Measurements from ENCODE around the gene CIC. TPM values are rescaled to one million over a fixed set of nuclear protein-coding genes. Genes with fewer than 3 reads are reported as not detected.

CIC gene
- total and polyA plus RNA-seq, 9 of the 15 experiments (the other 6 are each of a cell fraction or from before 2014, with no cell fraction given) = 0.07 to 44.7 (median 8.6) TPM

DNA sequence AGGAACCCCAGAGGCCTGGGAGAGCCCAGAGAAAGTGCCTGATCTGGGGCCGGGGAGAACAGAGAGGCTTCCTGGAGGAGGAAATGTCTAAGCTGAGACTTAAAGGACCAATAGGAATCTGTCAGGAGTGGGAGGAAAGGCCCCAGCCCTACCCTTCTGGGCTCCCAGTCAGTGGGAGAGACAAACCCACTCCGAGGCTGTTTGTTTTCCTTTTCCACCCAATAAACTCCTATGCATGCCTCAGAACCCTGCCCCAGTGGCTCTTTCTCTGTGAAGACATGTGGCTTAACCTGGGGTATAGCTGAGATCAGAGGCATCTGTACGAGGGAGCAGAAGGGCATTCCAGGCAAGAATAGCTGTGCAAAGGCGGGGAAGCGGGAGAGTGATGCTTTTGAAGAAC is 58.3 kb downstream of the CIC start:
- no peaks in the 10 kb centered on the region for H3K9me1 ChIP-seq (ENCODE audit: control insufficient read depth, insufficient read depth, low read length)
- ChIA-PET POLR2A (interaction anchor here (0.6 to 1.5 kb wide), 2 partner anchors 25 to 26 kb away, joined by 3 read pairs; partner anchors contain the start of genes PAFAH1B3 and PRR19), CTCF (ENCODE audit: low intra/inter-chr PET ratio) (no interaction called here)
- H3K27me3 ChIP-seq (ENCODE audit: control insufficient read depth in 2 of 2, insufficient read depth in 2 of 2, low read length in 2 of 2) = no peaks in the 10 kb centered on the region
- no peaks in the 10 kb centered on the region for H3K9me3 ChIP-seq (replicated peaks; ENCODE audit: control insufficient read depth, insufficient read depth, low read depth, low read length)
- no TSS peak for BruUV-seq (replicated peaks)
- peaks cover 20% of the 10 kb centered on the region for H3K79me2 ChIP-seq (ENCODE audit: control insufficient read depth, insufficient read depth, low read length)
- no peak for DNase-seq (ENCODE audit: extremely low read depth in 1 of 4, low spot score in 3 of 4)
- H2AFZ ChIP-seq (ENCODE audit: low read depth, low read length) = no peak overlapping the region
- H3K27ac ChIP-seq (ENCODE audit: extremely low read depth, low read depth, low read length) = no peak overlapping the region
- intact Hi-C loops (cut with micrococcal nuclease) = loop anchor here (10.0 kb wide), 2 partner anchors 107 to 193 kb away; partner anchors contain the start of gene POU2F2
- in situ Hi-C loops (cut with MboI) = loop anchor here (10.0 kb wide), 1 partner anchor 193 kb away; the partner anchor contains the start of gene POU2F2
- peaks cover 8 to 27% of the 10 kb centered on the region in 2 experiments; a peak in 4 of 5 replicates for H3K4me1 ChIP-seq (replicated peaks in 1 of 2; ENCODE audit: control insufficient read depth in 2 of 2, insufficient read depth in 2 of 2, low read length in 2 of 2)
- no peak overlapping the region for H3K4me2 ChIP-seq (ENCODE audit: insufficient read depth, low read length)
- FAIRE-seq = no peak
- no peak for TF ChIP-seq SAP30 (IDR thresholded peaks at IDR 0.05; ENCODE audit: borderline replicate concordance, insufficient read depth, low read depth, low read length, poor library complexity, severe bottlenecking)
- TF ChIP-seq TAF15 (IDR thresholded peaks at IDR 0.05; ENCODE audit: low read depth, low read length) = no peak
- no peak for TF ChIP-seq TEAD2 (tag; IDR thresholded peaks at IDR 0.05)
- TF ChIP-seq, protein P1, sequence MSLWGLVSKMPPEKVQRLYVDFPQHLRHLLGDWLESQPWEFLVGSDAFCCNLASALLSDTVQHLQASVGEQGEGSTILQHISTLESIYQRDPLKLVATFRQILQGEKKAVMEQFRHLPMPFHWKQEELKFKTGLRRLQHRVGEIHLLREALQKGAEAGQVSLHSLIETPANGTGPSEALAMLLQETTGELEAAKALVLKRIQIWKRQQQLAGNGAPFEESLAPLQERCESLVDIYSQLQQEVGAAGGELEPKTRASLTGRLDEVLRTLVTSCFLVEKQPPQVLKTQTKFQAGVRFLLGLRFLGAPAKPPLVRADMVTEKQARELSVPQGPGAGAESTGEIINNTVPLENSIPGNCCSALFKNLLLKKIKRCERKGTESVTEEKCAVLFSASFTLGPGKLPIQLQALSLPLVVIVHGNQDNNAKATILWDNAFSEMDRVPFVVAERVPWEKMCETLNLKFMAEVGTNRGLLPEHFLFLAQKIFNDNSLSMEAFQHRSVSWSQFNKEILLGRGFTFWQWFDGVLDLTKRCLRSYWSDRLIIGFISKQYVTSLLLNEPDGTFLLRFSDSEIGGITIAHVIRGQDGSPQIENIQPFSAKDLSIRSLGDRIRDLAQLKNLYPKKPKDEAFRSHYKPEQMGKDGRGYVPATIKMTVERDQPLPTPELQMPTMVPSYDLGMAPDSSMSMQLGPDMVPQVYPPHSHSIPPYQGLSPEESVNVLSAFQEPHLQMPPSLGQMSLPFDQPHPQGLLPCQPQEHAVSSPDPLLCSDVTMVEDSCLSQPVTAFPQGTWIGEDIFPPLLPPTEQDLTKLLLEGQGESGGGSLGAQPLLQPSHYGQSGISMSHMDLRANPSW (CRISPR knock-in tag; IDR thresholded peaks at IDR 0.05) = no peak
- TF ChIP-seq, protein P2, sequence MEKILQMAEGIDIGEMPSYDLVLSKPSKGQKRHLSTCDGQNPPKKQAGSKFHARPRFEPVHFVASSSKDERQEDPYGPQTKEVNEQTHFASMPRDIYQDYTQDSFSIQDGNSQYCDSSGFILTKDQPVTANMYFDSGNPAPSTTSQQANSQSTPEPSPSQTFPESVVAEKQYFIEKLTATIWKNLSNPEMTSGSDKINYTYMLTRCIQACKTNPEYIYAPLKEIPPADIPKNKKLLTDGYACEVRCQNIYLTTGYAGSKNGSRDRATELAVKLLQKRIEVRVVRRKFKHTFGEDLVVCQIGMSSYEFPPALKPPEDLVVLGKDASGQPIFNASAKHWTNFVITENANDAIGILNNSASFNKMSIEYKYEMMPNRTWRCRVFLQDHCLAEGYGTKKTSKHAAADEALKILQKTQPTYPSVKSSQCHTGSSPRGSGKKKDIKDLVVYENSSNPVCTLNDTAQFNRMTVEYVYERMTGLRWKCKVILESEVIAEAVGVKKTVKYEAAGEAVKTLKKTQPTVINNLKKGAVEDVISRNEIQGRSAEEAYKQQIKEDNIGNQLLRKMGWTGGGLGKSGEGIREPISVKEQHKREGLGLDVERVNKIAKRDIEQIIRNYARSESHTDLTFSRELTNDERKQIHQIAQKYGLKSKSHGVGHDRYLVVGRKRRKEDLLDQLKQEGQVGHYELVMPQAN (IDR thresholded peaks at IDR 0.05; ENCODE audit: borderline replicate concordance) = no peak
- TF ChIP-seq, protein P3, sequence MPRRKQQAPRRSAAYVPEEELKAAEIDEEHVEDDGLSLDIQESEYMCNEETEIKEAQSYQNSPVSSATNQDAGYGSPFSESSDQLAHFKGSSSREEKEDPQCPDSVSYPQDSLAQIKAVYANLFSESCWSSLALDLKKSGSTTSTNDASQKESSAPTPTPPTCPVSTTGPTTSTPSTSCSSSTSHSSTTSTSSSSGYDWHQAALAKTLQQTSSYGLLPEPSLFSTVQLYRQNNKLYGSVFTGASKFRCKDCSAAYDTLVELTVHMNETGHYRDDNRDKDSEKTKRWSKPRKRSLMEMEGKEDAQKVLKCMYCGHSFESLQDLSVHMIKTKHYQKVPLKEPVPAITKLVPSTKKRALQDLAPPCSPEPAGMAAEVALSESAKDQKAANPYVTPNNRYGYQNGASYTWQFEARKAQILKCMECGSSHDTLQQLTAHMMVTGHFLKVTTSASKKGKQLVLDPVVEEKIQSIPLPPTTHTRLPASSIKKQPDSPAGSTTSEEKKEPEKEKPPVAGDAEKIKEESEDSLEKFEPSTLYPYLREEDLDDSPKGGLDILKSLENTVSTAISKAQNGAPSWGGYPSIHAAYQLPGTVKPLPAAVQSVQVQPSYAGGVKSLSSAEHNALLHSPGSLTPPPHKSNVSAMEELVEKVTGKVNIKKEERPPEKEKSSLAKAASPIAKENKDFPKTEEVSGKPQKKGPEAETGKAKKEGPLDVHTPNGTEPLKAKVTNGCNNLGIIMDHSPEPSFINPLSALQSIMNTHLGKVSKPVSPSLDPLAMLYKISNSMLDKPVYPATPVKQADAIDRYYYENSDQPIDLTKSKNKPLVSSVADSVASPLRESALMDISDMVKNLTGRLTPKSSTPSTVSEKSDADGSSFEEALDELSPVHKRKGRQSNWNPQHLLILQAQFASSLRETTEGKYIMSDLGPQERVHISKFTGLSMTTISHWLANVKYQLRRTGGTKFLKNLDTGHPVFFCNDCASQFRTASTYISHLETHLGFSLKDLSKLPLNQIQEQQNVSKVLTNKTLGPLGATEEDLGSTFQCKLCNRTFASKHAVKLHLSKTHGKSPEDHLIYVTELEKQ (CRISPR knock-in tag; IDR thresholded peaks at IDR 0.05) = no peak
- TF ChIP-seq CBX1 (IDR thresholded peaks at IDR 0.05; ENCODE audit: low read depth) = no peak
- no peak for TF ChIP-seq ATF1 (CRISPR knock-in tag; IDR thresholded peaks at IDR 0.05)
- TF ChIP-seq ATF1 (tag; IDR thresholded peaks at IDR 0.05) = no peak
- TF ChIP-seq NFRKB (IDR thresholded peaks at IDR 0.05; ENCODE audit: low read depth) = no peak
- no peak for TF ChIP-seq TOE1 (IDR thresholded peaks at IDR 0.05; ENCODE audit: borderline replicate concordance)
- no peak for TF ChIP-seq TOE1 (CRISPR knock-in tag; IDR thresholded peaks at IDR 0.05; ENCODE audit: borderline replicate concordance, low read depth)
- TF ChIP-seq TRIM24 (IDR thresholded peaks at IDR 0.05) = no peak
- no peak overlapping the region for H3K4me3 ChIP-seq
- no peaks in the 10 kb centered on the region for H3K36me3 ChIP-seq (ENCODE audit: control insufficient read depth, insufficient read depth, low read length)
- no peak for ATAC-seq
- no peak overlapping the region; a peak in 1 of 4 replicates for H3K9ac ChIP-seq (ENCODE audit: insufficient read depth in 1 of 2, low read depth in 2 of 2, low read length in 2 of 2)
- H4K20me1 ChIP-seq (replicated peaks; ENCODE audit: control insufficient read depth, insufficient read depth, low read length) = no peaks in the 10 kb centered on the region; the same call in 1 of the 2 replicates
- 88% methylated on average over 4 of the region's 5 CpGs for WGBS (ENCODE audit: insufficient coverage, low coverage, missing lambda C conversion rate)
